HL-60 (cell line): Measurements from ENCODE around the gene IQCE.

Experiments used
- DNase-seq, 2 experiments: peaks; one replicate each; pipeline ENCODE4 v3.0.0-alpha.2; 2010 to 2020; ENCODE audit warnings: low read depth in 1 of 2, low spot score in 1 of 2
- H3K27ac ChIP-seq: fragments of 250-450 bp; sonication (Bioruptor Pico); replicated peaks from 2 replicates; pipeline ENCODE4 v1.5.1; 2020; ENCODE audit warnings: mild to moderate bottlenecking, moderate library complexity
- H3K27me3 ChIP-seq: fragments of 250-450 bp; sonication (Bioruptor Pico); 2 replicates; pipeline ENCODE4 v1.5.1; 2021; ENCODE audit warnings: mild to moderate bottlenecking, moderate library complexity; ENCODE audit not compliant: insufficient read depth, poor library complexity, severe bottlenecking
- H3K4me3 ChIP-seq: replicated peaks from 2 replicates; pipeline ENCODE4 v1.5.1; 2011; ENCODE audit warnings: mild to moderate bottlenecking, control low read depth, low read length; ENCODE audit not compliant: insufficient read depth
- GABPA ChIP-seq: IDR thresholded peaks from 2 replicates; pipeline ENCODE4 v1.6.1; 2012; ENCODE audit warnings: low read depth
- POLR2AphosphoS5 ChIP-seq: IDR thresholded peaks from 2 replicates; pipeline ENCODE4 v1.6.1; 2012; ENCODE audit warnings: low read depth
- SPI1 ChIP-seq: IDR thresholded peaks from 2 replicates; pipeline ENCODE4 v1.6.1; 2012; ENCODE audit warnings: low read depth, mild to moderate bottlenecking, borderline replicate concordance
- TF ChIP-seq, protein P1 (sequence below): IDR thresholded peaks from one replicate; pipeline ENCODE4 v1.5.1; 2011; ENCODE audit warnings: low read length, control low read depth, inconsistent platforms; ENCODE audit not compliant: insufficient read depth
- TF ChIP-seq, protein P2 (sequence below): IDR thresholded peaks from 2 replicates; pipeline ENCODE4 v1.6.1; 2012; ENCODE audit warnings: low read depth; ENCODE audit not compliant: insufficient replicate concordance

Gene IQCE

DNA sequence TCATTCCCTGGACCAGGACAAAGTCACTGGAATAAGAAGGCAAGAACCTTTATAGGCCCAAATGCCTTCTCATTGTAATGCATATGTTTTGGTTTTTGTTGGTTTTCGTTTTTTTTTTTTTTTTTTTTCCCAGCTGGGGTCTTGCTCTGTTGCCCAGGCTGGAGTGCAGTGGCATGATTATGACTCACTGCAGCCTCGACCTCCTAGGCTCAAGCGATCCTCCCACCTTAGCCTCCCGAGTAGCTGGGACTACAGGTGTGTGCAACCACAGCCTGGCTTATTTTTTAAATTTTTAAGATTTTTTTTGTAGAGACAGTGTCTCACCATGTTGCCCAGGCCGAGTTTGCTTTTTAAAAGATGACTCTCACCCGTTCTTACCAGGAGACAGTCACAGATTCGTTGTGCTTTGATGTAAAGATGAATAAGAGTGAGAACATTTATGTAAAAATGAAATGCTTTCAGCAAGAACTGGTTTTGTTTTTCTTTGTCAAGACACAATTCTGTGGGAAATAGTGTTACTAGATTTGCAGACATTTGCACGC is 7.6 kb downstream of the IQCE start:
- no peak overlapping the region for H3K4me3 ChIP-seq
- H3K27me3 ChIP-seq, result no peaks in the 10 kb centered on the region
- TF ChIP-seq SPI1 (no peak), POLR2AphosphoS5 (no peak), GABPA (no peak)
- TF ChIP-seq, protein P1, sequence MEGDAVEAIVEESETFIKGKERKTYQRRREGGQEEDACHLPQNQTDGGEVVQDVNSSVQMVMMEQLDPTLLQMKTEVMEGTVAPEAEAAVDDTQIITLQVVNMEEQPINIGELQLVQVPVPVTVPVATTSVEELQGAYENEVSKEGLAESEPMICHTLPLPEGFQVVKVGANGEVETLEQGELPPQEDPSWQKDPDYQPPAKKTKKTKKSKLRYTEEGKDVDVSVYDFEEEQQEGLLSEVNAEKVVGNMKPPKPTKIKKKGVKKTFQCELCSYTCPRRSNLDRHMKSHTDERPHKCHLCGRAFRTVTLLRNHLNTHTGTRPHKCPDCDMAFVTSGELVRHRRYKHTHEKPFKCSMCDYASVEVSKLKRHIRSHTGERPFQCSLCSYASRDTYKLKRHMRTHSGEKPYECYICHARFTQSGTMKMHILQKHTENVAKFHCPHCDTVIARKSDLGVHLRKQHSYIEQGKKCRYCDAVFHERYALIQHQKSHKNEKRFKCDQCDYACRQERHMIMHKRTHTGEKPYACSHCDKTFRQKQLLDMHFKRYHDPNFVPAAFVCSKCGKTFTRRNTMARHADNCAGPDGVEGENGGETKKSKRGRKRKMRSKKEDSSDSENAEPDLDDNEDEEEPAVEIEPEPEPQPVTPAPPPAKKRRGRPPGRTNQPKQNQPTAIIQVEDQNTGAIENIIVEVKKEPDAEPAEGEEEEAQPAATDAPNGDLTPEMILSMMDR, result no peak
- TF ChIP-seq, protein P2, sequence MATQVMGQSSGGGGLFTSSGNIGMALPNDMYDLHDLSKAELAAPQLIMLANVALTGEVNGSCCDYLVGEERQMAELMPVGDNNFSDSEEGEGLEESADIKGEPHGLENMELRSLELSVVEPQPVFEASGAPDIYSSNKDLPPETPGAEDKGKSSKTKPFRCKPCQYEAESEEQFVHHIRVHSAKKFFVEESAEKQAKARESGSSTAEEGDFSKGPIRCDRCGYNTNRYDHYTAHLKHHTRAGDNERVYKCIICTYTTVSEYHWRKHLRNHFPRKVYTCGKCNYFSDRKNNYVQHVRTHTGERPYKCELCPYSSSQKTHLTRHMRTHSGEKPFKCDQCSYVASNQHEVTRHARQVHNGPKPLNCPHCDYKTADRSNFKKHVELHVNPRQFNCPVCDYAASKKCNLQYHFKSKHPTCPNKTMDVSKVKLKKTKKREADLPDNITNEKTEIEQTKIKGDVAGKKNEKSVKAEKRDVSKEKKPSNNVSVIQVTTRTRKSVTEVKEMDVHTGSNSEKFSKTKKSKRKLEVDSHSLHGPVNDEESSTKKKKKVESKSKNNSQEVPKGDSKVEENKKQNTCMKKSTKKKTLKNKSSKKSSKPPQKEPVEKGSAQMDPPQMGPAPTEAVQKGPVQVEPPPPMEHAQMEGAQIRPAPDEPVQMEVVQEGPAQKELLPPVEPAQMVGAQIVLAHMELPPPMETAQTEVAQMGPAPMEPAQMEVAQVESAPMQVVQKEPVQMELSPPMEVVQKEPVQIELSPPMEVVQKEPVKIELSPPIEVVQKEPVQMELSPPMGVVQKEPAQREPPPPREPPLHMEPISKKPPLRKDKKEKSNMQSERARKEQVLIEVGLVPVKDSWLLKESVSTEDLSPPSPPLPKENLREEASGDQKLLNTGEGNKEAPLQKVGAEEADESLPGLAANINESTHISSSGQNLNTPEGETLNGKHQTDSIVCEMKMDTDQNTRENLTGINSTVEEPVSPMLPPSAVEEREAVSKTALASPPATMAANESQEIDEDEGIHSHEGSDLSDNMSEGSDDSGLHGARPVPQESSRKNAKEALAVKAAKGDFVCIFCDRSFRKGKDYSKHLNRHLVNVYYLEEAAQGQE, result no peak
- DNase-seq, result no peak
- H3K27ac ChIP-seq, result no peak overlapping the region

DNA sequence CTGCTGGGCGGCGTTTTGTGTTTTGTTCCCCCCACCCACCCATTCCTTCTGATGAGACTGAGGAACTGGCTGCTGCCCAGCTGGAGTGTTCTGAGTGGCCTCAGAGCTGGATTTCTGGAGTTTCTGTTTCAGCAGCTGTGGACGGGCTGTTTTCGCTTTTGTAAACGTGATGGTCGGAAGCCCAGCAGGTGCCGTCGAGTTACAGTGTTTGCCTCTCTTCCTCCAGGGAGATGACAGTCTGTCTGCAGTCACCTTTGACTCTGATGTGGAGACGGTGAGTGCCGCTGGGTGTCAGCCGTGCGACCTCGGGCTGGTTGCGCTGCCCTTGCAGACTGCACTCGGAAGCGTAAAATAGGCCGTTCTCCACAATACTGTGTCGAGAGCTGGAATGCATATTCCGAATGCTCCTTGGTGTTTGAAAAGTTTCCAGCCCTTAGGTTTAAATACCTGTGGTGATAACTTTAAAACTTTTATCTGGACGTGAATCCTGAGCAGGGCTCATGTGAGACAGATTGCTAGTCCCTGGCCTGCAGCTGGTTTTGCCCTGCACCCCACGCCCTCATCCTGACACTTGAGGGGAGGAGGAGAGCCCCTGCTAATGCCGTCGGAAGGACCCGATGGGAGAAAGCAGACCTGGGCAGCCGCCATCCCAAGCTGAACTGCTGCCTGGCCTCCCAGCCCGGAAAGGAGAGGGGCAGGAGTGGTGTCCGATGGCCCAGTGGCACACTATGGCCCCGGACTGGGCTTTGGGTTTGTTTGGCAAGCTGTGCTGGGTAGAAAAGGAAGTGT is 8.3 kb downstream of the IQCE start:
- DNase-seq, result no peak
- Histone ChIP-seq H3K27ac (no peak overlapping the region), H3K27me3 (no peaks in the 10 kb centered on the region), H3K4me3 (no peak overlapping the region)
- no peak for TF ChIP-seq POLR2AphosphoS5
- TF ChIP-seq, protein P2, result no peak
- TF ChIP-seq, protein P1, result no peak
- TF ChIP-seq SPI1, result no peak
- TF ChIP-seq GABPA, result no peak

DNA sequence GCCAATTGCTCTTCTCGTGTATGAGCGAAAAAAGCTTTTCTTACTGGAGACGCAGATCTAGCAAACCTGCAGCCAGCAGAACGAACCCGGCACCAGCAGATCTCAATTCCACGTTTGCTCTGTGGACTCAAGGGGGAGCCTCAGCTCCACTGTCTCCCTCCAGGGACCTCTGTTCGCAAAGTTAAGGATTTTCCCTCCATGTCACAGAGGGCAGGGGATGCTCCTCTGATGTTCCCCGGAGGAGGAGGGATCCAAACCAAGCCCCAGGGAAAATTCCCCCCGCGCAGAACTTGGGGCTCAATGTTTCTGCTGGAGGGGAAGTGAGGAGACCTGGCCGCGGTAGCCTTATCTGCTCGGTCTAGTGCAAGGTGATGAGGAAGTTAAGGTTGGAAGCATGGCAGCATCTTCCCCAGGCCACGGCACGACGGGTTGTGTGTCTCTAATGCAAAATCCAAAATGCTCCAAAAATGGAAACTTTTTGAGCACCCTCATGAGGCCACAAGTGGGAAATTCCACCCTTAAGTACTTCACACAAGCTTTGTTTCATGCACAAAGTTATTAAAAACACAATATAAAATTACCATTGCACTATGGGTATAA is 9.0 kb downstream of the IQCE start:
- H3K4me3 ChIP-seq, result no peak overlapping the region
- no peak for DNase-seq
- H3K27ac ChIP-seq, result no peak overlapping the region
- H3K27me3 ChIP-seq, result no peaks in the 10 kb centered on the region
- TF ChIP-seq GABPA (no peak), SPI1 (peak; percentile 14; the same call in 1 of the 2 replicates)

DNA sequence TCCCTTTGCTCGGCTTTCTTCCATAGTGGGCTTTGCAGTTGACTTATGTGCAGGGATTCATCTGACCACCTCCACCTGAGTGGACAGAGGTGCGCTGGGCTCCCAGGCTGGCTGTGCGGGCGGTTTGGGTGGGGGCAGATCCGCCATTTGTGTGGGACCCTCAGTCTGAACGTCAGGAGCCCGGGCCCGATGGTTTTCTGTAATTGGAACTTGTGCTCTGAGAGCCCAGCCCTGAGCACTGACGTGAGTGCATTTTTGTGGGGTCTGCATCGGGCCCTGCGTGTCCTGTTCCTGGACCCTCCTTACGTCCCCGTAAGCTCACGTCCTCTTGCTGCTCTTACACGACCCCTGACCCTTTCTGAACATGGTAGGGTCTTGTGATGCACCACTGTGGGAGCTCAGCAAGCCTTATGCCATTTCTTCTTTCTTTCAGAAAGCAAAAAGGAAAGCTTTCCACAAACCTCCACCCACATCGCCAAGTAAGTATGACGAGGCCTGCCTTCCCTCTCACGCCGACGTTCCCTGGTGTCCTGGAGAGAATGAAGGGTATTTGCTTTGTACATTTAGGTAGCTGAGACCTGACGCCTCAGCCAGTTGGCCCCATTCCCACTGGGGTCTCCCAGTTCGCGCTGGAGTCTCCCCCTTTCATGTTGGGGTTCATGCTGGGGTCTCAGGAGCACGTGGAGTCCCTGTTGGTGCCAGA is 9.9 kb downstream of the IQCE start:
- Histone ChIP-seq H3K27me3 (no peaks in the 10 kb centered on the region), H3K27ac (no peak overlapping the region), H3K4me3 (no peak overlapping the region)
- no peak for DNase-seq
- TF ChIP-seq SPI1, result no peak
- TF ChIP-seq POLR2AphosphoS5, result no peak
- TF ChIP-seq, protein P2, result no peak
- no peak for TF ChIP-seq GABPA
- TF ChIP-seq, protein P1, result no peak
